ENCODE measurements around the gene AGBL3. TPM values are rescaled to one million over a fixed set of nuclear protein-coding genes. Genes with fewer than 3 reads are reported as not detected.
"Not testable (repeated sequence)": the region's sequence is repeated elsewhere in the genome, so short reads cannot be mapped to it uniquely, and the experiment has no call there.

Gene AGBL3
- polyA plus RNA-seq, 1 experiment: 0.32 TPM

- POLR2A ChIA-PET: interaction anchor here (0.6 to 0.7 kb wide), 2 partner anchors 9 to 24 kb away, joined by 3 to 5 read pairs; no protein-coding TSS in a partner anchor
- Histone ChIP-seq H3K4me3 (ENCODE audit: low read depth, low read length) (peak overlapping the region; percentile 82), H3K36me3 (ENCODE audit: control insufficient read depth, insufficient read depth, low read length) (peaks cover 23% of the 10 kb centered on the region), H3K27me3 (ENCODE audit: control insufficient read depth, insufficient read depth, low read length) (no peaks in the 10 kb centered on the region)
- no peak for DNase-seq (ENCODE audit: low read depth)
- CTCF ChIA-PET: interaction anchor here (1.2 to 3.9 kb wide), 7 partner anchors 11 to 483 kb away, joined by 3 to 17 read pairs (median 3); partner anchors contain the start of gene AGBL3
- TF ChIP-seq CTCF (IDR thresholded peaks at IDR 0.05; ENCODE audit: insufficient read depth, low read depth, low read length): peak; percentile 46
Observed at GRCh38 chr7:135169141-135169963, 183.0 kb downstream of the AGBL3 start.

DNA sequence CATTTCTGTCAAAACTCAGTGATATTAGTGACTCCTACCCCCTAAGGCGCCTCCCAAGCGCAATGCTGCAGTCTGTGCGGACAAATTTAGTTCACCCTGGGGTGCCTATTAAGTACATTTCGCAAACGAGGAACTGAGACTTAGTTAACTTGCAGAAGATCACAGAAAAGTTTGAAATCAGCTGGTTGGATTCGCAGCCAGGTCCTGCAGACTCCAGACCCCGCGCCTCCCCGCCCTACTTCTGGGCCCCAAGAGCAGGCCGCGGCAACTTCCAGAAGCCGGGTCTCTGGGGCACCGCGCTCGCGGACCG lies 183.6 kb downstream of the AGBL3 start:
- H3K4me3 ChIP-seq (ENCODE audit: low read depth, low read length): peak overlapping the region; percentile 82
- ChIA-PET POLR2A (no interaction called here), CTCF (interaction anchor here (0.6 to 3.9 kb wide), 11 partner anchors 9 to 484 kb away, joined by 3 to 17 read pairs (median 3); partner anchors contain the start of gene AGBL3)
- DNase-seq (ENCODE audit: low read depth): no peak
- H3K36me3 ChIP-seq (ENCODE audit: control insufficient read depth, insufficient read depth, low read length): peaks cover 23% of the 10 kb centered on the region
- H3K27me3 ChIP-seq (ENCODE audit: control insufficient read depth, insufficient read depth, low read length): no peaks in the 10 kb centered on the region
- no peak for TF ChIP-seq CTCF (IDR thresholded peaks at IDR 0.05; ENCODE audit: insufficient read depth, low read depth, low read length)

- ChIA-PET CTCF (interaction anchor here (0.6 to 3.9 kb wide), 18 partner anchors 10 to 1025 kb away, joined by 3 to 17 read pairs (median 4); partner anchors contain the start of gene AGBL3), POLR2A (no interaction called here)
- peak within 1 kb of the TSS; percentile 82 for H3K4me3 ChIP-seq (ENCODE audit: low read depth, low read length)
- peak; percentile 67 for TF ChIP-seq CTCF (IDR thresholded peaks at IDR 0.05; ENCODE audit: insufficient read depth, low read depth, low read length)
- DNase-seq (ENCODE audit: low read depth): no peak
- H3K27me3 ChIP-seq (ENCODE audit: control insufficient read depth, insufficient read depth, low read length): no peaks in the 10 kb centered on the region
- H3K36me3 ChIP-seq (ENCODE audit: control insufficient read depth, insufficient read depth, low read length): peaks cover 21% of the 10 kb centered on the region
Observed at GRCh38 chr7:135170274-135170997, 184.1 kb downstream of the AGBL3 start, which contains the start of gene CYREN. Gene CYREN (minus strand): TSS chr7:135170707. CDS start chr7:135168922, 1,785 bp downstream.

DNA sequence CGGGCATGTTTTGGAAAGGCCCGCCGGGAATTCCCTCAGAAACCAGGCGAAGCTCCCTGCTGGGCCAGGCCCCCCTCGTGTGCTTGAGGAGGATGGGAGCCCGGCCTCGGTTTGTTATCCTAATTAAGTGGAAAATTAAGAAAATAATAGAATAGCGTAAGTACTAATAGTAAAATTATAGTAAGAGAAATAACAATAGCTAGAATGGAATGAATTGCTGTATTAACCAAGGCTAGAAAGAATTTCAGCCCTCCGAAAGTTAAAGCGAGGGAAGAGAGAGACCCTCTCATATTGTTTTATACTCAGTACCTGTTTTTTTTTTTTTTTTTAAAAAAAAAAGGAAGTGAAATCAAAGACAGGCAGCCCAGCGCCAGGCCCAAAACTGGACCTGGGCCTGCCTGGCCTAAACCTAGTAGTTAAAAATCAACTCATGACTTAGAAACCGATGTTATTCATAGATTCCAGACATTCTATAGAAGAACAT lies 184.7 kb downstream of the AGBL3 start:
- DNase-seq (ENCODE audit: low read depth); H3K27me3 ChIP-seq (ENCODE audit: control insufficient read depth, insufficient read depth, low read length); POLR2A ChIA-PET: not testable (repeated sequence)
- H3K36me3 ChIP-seq (ENCODE audit: control insufficient read depth, insufficient read depth, low read length): peaks cover 20% of the 10 kb centered on the region
- peak overlapping the region; percentile 82 for H3K4me3 ChIP-seq (ENCODE audit: low read depth, low read length)
- CTCF ChIA-PET: interaction anchor here (0.6 to 3.9 kb wide), 16 partner anchors 10 to 1025 kb away, joined by 3 to 17 read pairs (median 4); partner anchors contain the start of gene AGBL3

DNA sequence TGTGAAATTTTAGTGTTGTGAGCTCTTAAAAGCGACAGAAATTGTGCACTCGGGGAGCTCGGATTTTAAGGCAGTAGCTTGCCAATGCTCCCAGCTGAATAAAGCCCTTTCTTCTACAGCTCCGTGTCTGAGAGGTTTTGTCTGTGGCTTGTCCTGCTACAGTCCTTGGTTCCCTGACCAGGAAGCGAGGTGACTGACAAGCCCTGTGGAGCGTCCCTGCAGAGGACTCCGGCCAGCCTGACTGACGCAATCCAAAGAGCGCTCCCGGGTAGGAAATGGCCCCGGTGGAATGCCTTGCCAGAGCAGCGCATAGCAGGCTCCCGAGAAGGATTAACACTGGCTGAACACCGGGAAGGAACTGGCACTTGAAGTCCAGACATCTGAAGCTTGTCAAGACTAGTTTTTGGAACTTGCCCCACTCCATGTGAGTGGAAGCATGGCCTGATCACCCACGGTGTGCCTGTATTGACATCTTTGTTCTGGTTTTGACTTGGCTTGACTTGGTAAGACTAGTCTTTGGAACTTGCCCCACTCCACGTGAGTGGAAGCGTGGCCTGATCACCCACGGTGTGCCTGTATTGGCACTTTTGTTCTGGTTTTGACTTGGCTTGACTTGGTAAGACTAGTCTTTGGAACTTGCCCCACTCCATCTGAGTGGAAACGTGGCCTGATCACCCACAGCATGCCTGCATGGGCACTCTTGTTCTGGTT lies 185.4 kb downstream of the AGBL3 start:
- peaks cover 15% of the 10 kb centered on the region for H3K36me3 ChIP-seq (ENCODE audit: control insufficient read depth, insufficient read depth, low read length)
- CTCF ChIA-PET: interaction anchor here (0.8 to 3.9 kb wide), 10 partner anchors 9 to 538 kb away, joined by 3 to 17 read pairs (median 5); partner anchors contain the start of gene AGBL3
- H3K4me3 ChIP-seq (ENCODE audit: low read depth, low read length); H3K27me3 ChIP-seq (ENCODE audit: control insufficient read depth, insufficient read depth, low read length); DNase-seq (ENCODE audit: low read depth); POLR2A ChIA-PET: not testable (repeated sequence)

DNA sequence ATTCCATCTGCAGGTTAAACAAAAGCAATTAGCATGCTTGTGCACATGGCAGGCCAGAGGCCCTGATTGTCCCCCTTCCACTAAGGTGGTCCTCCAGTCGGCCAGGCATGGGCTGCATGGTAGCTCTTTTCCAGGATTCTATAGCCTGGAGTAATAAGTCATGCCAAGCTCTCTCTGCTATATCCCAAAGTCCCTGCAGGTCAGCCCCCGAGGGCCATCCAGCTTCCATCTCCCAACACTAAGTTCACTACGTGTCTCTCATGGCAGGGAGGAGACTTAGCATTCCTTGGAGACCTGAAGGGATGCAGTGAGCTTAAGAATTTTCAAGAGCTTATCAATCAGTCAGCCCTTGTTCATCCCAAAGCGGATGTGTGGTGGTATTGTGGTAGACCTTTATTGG lies 187.6 kb downstream of the AGBL3 start:
- DNase-seq (ENCODE audit: low read depth); H3K27me3 ChIP-seq (ENCODE audit: control insufficient read depth, insufficient read depth, low read length); H3K4me3 ChIP-seq (ENCODE audit: low read depth, low read length); POLR2A ChIA-PET; H3K36me3 ChIP-seq (ENCODE audit: control insufficient read depth, insufficient read depth, low read length): not testable (repeated sequence)
- CTCF ChIA-PET: interaction anchor here (0.8 to 1.5 kb wide), 3 partner anchors 10 to 357 kb away, joined by 3 to 4 read pairs (median 3); no protein-coding TSS in a partner anchor

Data from BJ (cell line).